Neural cell (in vitro differentiated cells): Measurements from ENCODE around the gene SERPINB8. TPM values are rescaled to one million over a fixed set of nuclear protein-coding genes. Genes with fewer than 3 reads are reported as not detected.

Experiments
- H2AFZ ChIP-seq: fragments of 200-600, 300-800 bp; sonication (generic), shearing (Covaris generic); 2 replicates; pipeline ENCODE4 v1.6.0; 2014; ENCODE audit warnings: low read depth, mild to moderate bottlenecking, antibody characterized with exemption, low read length, moderate library complexity
- H3F3A ChIP-seq: fragments of 200-600 bp; shearing (Covaris generic); 2 replicates; pipeline ENCODE4 v1.6.1; 2016; ENCODE audit warnings: mild to moderate bottlenecking, moderate library complexity, mixed read lengths, antibody characterized with exemption, low read length; ENCODE audit not compliant: insufficient read depth, poor library complexity, severe bottlenecking
- H3K27ac ChIP-seq: fragments of 200-600, 300-800 bp; sonication (generic), shearing (Covaris generic); 2 replicates; pipeline ENCODE4 v1.5.1; 2014; ENCODE audit warnings: mild to moderate bottlenecking, low read length, moderate library complexity
- H3K27me3 ChIP-seq: fragments of 300-800, 200-600 bp; sonication (generic), shearing (Covaris generic); 2 replicates; pipeline ENCODE4 v1.6.0; 2014; ENCODE audit warnings: mild to moderate bottlenecking, low read depth, low read length, moderate library complexity; ENCODE audit not compliant: insufficient read depth
- H3K36me3 ChIP-seq: fragments of 300-800, 200-600 bp; sonication (generic), shearing (Covaris generic); 2 replicates; pipeline ENCODE4 v1.5.1; 2014; ENCODE audit warnings: mild to moderate bottlenecking, antibody characterized with exemption, low read length, moderate library complexity; ENCODE audit not compliant: insufficient read depth
- H3K4me2 ChIP-seq: fragments of 300-800, 200-600 bp; sonication (generic), shearing (Covaris generic); 2 replicates; pipeline ENCODE4 v1.6.0; 2014; ENCODE audit warnings: mild to moderate bottlenecking, low read length
- H3K4me3 ChIP-seq: fragments of 300-800, 200-600 bp; sonication (generic), shearing (Covaris generic); 2 replicates; pipeline ENCODE4 v1.5.1; 2014; ENCODE audit warnings: mild to moderate bottlenecking, low read length, moderate library complexity
- H3K79me2 ChIP-seq: fragments of 200-600 bp; shearing (Covaris generic); replicated peaks from 2 replicates; pipeline ENCODE4 v1.6.0; 2014; ENCODE audit warnings: mild to moderate bottlenecking, low read length, moderate library complexity; ENCODE audit not compliant: insufficient read depth
- H3K9ac ChIP-seq: fragments of 300-800, 200-600 bp; sonication (generic), shearing (Covaris generic); 2 replicates; pipeline ENCODE4 v1.6.1; 2016; ENCODE audit warnings: mild to moderate bottlenecking, low read length, mixed read lengths
- H3K9me2 ChIP-seq: fragments of 200-600 bp; shearing (Covaris generic); 2 replicates; pipeline ENCODE4 v1.6.1; 2016; ENCODE audit warnings: mild to moderate bottlenecking, low read length, mixed read lengths; ENCODE audit not compliant: insufficient read depth
- H3K9me3 ChIP-seq: fragments of 200-600, 300-800 bp; sonication (generic), shearing (Covaris generic); 2 replicates; pipeline ENCODE4 v1.6.1; 2016; ENCODE audit warnings: mild to moderate bottlenecking, mixed run types, low read length, moderate library complexity, mixed read lengths
- H4K20me1 ChIP-seq: fragments of 200-600 bp; shearing (Covaris generic); 2 replicates; pipeline ENCODE4 v1.6.1; 2016; ENCODE audit warnings: mild to moderate bottlenecking, mixed run types; ENCODE audit not compliant: insufficient read depth
- CTCF ChIP-seq: fragments of 450-650 bp; IDR thresholded peaks from 2 replicates; pipeline ENCODE4 v1.5.1; 2014; ENCODE audit warnings: antibody characterized with exemption, mild to moderate bottlenecking, moderate library complexity; ENCODE audit not compliant: poor library complexity, severe bottlenecking
- EP300 ChIP-seq: fragments of 450-650 bp; conservative IDR thresholded peaks from 2 replicates; pipeline ENCODE4 v1.6.1; 2014; ENCODE audit warnings: antibody characterized with exemption, mild to moderate bottlenecking, moderate library complexity; ENCODE audit not compliant: poor library complexity, severe bottlenecking
- EZH2 ChIP-seq: fragments of 200-600, 300-800 bp; shearing (Covaris generic), sonication (generic); IDR thresholded peaks from 2 replicates; pipeline ENCODE4 v1.6.1; 2014; ENCODE audit warnings: antibody characterized with exemption, low read length, borderline replicate concordance, mild to moderate bottlenecking; ENCODE audit not compliant: insufficient read depth, poor library complexity, severe bottlenecking
- MXI1 ChIP-seq: fragments of 450-650 bp; conservative IDR thresholded peaks from 2 replicates; pipeline ENCODE4 v1.6.1; 2014; ENCODE audit warnings: antibody characterized with exemption, mild to moderate bottlenecking; ENCODE audit not compliant: poor library complexity, severe bottlenecking
- POLR2AphosphoS5 ChIP-seq: IDR thresholded peaks from 2 replicates; pipeline ENCODE4 v1.6.1; 2012
- RAD21 ChIP-seq: fragments of 450-650 bp; conservative IDR thresholded peaks from 2 replicates; pipeline ENCODE4 v1.6.1; 2014; ENCODE audit warnings: antibody characterized with exemption, mild to moderate bottlenecking, moderate library complexity
- REST ChIP-seq: IDR thresholded peaks from 2 replicates; pipeline ENCODE4 v1.6.1; 2012; ENCODE audit warnings: borderline replicate concordance
- SMC3 ChIP-seq: fragments of 450-650 bp; conservative IDR thresholded peaks from 2 replicates; pipeline ENCODE4 v1.6.1; 2014; ENCODE audit warnings: antibody characterized with exemption, mild to moderate bottlenecking, moderate library complexity; ENCODE audit not compliant: poor library complexity
- TAF1 ChIP-seq: IDR thresholded peaks from 2 replicates; pipeline ENCODE4 v1.6.1; 2012; ENCODE audit warnings: low read depth
- polyA plus RNA-seq: library from polyadenylated mRNA; depleted of rRNA; stranded (reverse); fragments of >200 nt; gene quantifications from 2 replicates; pipeline ENCODE4 v1.2.3, GENCODE V29; 2014

Gene SERPINB8
- polyA plus RNA-seq, 1 donor from 2014 or later = 2.0 TPM

GRCh38 chr18:63947051-63947790, 22.7 kb upstream of the SERPINB8 start:
- H3K4me3 ChIP-seq = no peak overlapping the region
- H4K20me1 ChIP-seq = no peaks in the 10 kb centered on the region
- H3K9ac ChIP-seq = no peak overlapping the region
- no peak overlapping the region for H3K4me2 ChIP-seq
- H3K9me2 ChIP-seq = no peaks in the 10 kb centered on the region
- no peak overlapping the region for H3K27ac ChIP-seq
- H3K79me2 ChIP-seq = no peaks in the 10 kb centered on the region
- no peaks in the 10 kb centered on the region for H3K9me3 ChIP-seq
- TF ChIP-seq RAD21 (no peak), TAF1 (no peak), CTCF (no peak), SMC3 (no peak), POLR2AphosphoS5 (no peak), MXI1 (no peak), EZH2 (no peak), REST (no peak), EP300 (no peak)
- H3K36me3 ChIP-seq = no peaks in the 10 kb centered on the region
- H3F3A ChIP-seq = no peaks in the 10 kb centered on the region
- H2AFZ ChIP-seq = no peak overlapping the region
- H3K27me3 ChIP-seq = peaks cover 15% of the 10 kb centered on the region

GRCh38 chr18:63949068-63949737, 20.7 kb upstream of the SERPINB8 start, which contains the start of gene HMSD:
TSS of gene HMSD (plus strand) at chr18:63949301. CDS start at chr18:63953456, 4,155 bp downstream.
- Histone ChIP-seq H3K79me2 (no peaks in the 10 kb centered on the region), H3F3A (no peaks in the 10 kb centered on the region), H3K9me2 (no peaks in the 10 kb centered on the region), H3K4me2 (no peak within 1 kb of the TSS), H3K9me3 (no peaks in the 10 kb centered on the region), H3K9ac (no peak within 1 kb of the TSS), H2AFZ (no peak within 1 kb of the TSS), H3K27ac (no peak within 1 kb of the TSS), H3K36me3 (no peaks in the 10 kb centered on the region), H3K4me3 (no peak within 1 kb of the TSS), H4K20me1 (no peaks in the 10 kb centered on the region), H3K27me3 (peaks cover 15% of the 10 kb centered on the region)
- TF ChIP-seq CTCF (no peak), POLR2AphosphoS5 (no peak), RAD21 (no peak), EP300 (no peak), SMC3 (no peak), EZH2 (no peak), TAF1 (no peak), MXI1 (no peak), REST (no peak)
